CD4-positive, alpha-beta memory T cell (primary cell): ENCODE measurements around the gene CLPSL1. TPM values are rescaled to one million over a fixed set of nuclear protein-coding genes. Genes with fewer than 3 reads are reported as not detected.

Source experiments
- CTCF ChIA-PET: fragments of 350-600 bp; sonication (Branson Sonifier 250); formaldehyde crosslinking; loops from one replicate; lab custom pipeline; 2021; ENCODE audit warnings: inconsistent platforms; ENCODE audit not compliant: partially characterized antibody; lab: Charles Lee
- POLR2A ChIA-PET: fragments of 350-600 bp; sonication (Branson Sonifier 250); formaldehyde crosslinking; loops from one replicate; lab custom pipeline; 2021; ENCODE audit not compliant: partially characterized antibody; lab: Charles Lee
- DNase-seq, 5 donors: peaks; one replicate each; pipeline versions ENCODE4 v3.0.0 to v3.0.0-alpha.2; 2020 to 2022; ENCODE audit warnings: mixed read lengths in 1 of 5
- H3K27ac ChIP-seq: one replicate; pipeline ENCODE4 v1.7.0; 2013; ENCODE audit warnings: low read depth, low read length
- H3K27me3 ChIP-seq: 2 replicates; pipeline ENCODE4 v1.7.0; 2013; ENCODE audit warnings: mild to moderate bottlenecking, low read length, moderate library complexity; ENCODE audit not compliant: insufficient read depth
- H3K36me3 ChIP-seq: 2 replicates; pipeline ENCODE4 v1.7.0; 2013; ENCODE audit warnings: mild to moderate bottlenecking, low read length, moderate library complexity; ENCODE audit not compliant: insufficient read depth
- H3K4me1 ChIP-seq: 2 replicates; pipeline ENCODE4 v1.7.0; 2013; ENCODE audit warnings: mild to moderate bottlenecking, low read length, moderate library complexity; ENCODE audit not compliant: insufficient read depth
- H3K4me3 ChIP-seq, 2 donors: one replicate each; pipeline ENCODE4 v1.7.0; 2013; ENCODE audit warnings: low read length in 2 of 2, mild to moderate bottlenecking in 1 of 2
- H3K9me3 ChIP-seq, 2 donors: one replicate each; pipeline ENCODE4 v1.7.0; 2013; ENCODE audit warnings: low read length in 2 of 2, control low read depth in 1 of 2; ENCODE audit not compliant: control insufficient read depth in 1 of 2
- H3K27ac Mint-ChIP-seq, 7 donors: one replicate each; pipeline ENCODE4 v1.8.0; 2020 to 2021; ENCODE audit warnings: mixed read lengths in 7 of 7, mild to moderate bottlenecking in 6 of 7, inconsistent platforms in 3 of 7, moderate library complexity in 3 of 7
- H3K27me3 Mint-ChIP-seq, 2 donors: one replicate each; pipeline ENCODE4 v1.8.0; 2020 to 2021; ENCODE audit warnings: mixed read lengths in 2 of 2
- H3K36me3 Mint-ChIP-seq, 2 donors: one replicate each; pipeline ENCODE4 v1.8.0; 2020 to 2021; ENCODE audit warnings: mixed read lengths in 2 of 2, inconsistent platforms in 1 of 2, mild to moderate bottlenecking in 1 of 2
- H3K4me1 Mint-ChIP-seq, 4 donors: one replicate each; pipeline ENCODE4 v1.8.0; 2020 to 2021; ENCODE audit warnings: mixed read lengths in 4 of 4, mild to moderate bottlenecking in 1 of 4
- H3K4me3 Mint-ChIP-seq, 8 donors: one replicate each; pipeline ENCODE4 v1.8.0; 2020 to 2021; ENCODE audit warnings: mixed read lengths in 8 of 8, mild to moderate bottlenecking in 7 of 8, moderate library complexity in 6 of 8, inconsistent platforms in 3 of 8
- H3K9me3 Mint-ChIP-seq, 8 donors: one replicate each; pipeline ENCODE4 v1.8.0; 2020 to 2021; ENCODE audit warnings: mixed read lengths in 8 of 8, mild to moderate bottlenecking in 5 of 8, inconsistent platforms in 3 of 8, moderate library complexity in 1 of 8
- intact Hi-C: fragments of 100-400 bp; cut with micrococcal nuclease; formaldehyde crosslinking; loops from one replicate; pipeline ENCODE4 v1.15.1; 2023
- polyA plus RNA-seq, 2 donors: library from polyadenylated mRNA; unstranded; fragments of 300-500 nt; fragmentation: Illumina TruSeq; gene quantifications; one replicate each; pipeline ENCODE4 v1.2.3, GENCODE V29; 2021
- total RNA-seq, 2 experiments: library from RNA; stranded (reverse); gene quantifications; one replicate each; pipeline ENCODE4 v1.2.3, GENCODE V29; 2021

CLPSL1 gene
- total and polyA plus RNA-seq, 4 experiments from 2014 or later, result not detected

DNA sequence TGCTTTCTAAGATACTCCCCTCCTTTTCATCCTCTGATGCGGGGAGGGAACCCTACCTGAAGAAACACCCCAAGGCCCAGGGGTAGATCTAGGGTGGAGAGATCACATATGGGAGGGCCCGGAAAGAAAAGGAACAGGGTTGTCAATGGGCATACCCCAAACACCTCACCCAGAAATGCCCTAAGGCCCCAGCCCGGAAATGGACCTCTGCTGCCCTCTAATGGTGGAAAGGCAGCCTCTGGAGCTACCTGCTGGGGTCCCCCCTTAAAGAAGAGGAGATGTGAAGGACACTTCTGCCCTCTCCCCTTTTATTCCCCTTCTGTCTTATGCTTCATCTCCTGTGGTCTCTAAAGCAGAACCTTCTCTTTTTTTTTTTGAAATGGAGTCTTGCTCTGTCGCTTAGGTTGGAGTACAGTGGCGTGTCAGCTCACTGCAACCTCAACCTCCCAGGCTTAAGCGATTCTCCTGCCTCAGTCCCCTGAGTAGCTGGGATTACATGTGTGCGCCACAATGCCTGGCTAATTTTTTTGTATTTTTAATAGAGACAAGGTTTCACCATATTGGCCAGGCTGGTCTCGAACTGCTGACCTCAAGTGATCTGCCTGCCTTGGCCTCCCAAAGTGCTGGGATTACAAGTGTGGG, 44.4 kb upstream of the CLPSL1 start:
- H3K27ac Mint-ChIP-seq, result peak overlapping the region; percentile 57 to 92 (median 79)
- ChIA-PET CTCF (interaction anchor here (0.6 to 17.0 kb wide), 52 partner anchors 10 to 816 kb away, joined by 3 to 360 read pairs (median 6); partner anchors contain the start of gene FKBP5), POLR2A (interaction anchor here (0.7 to 3.4 kb wide), 15 partner anchors 9 to 415 kb away, joined by 3 to 35 read pairs (median 6); partner anchors contain the start of gene FANCE)
- H3K9me3 ChIP-seq, result no peaks in the 10 kb centered on the region
- H3K4me3 Mint-ChIP-seq, result peak overlapping the region in 6 of 8 donors; percentile 39 to 73 (median 61)
- DNase-seq, result peak; percentile 79 to 86 (median 81)
- no peaks in the 10 kb centered on the region for H3K27me3 Mint-ChIP-seq
- H3K4me1 Mint-ChIP-seq, result peaks cover 30 to 58% (median 47%) of the 10 kb centered on the region in 4 donors
- H3K27me3 ChIP-seq, result no peaks in the 10 kb centered on the region
- intact Hi-C loops, result loop anchor here (1.0 to 5.0 kb wide), 6 partner anchors 20 to 440 kb away; partner anchors contain the start of genes DEF6, FANCE and PPARD
- peaks cover 0 to under 1% of the 10 kb centered on the region in 2 donors for H3K36me3 Mint-ChIP-seq
- no peak overlapping the region for H3K4me3 ChIP-seq
- H3K36me3 ChIP-seq, result no peaks in the 10 kb centered on the region
- H3K27ac ChIP-seq, result no peak overlapping the region
- no peaks in the 10 kb centered on the region for H3K9me3 Mint-ChIP-seq
- peaks cover 55% of the 10 kb centered on the region for H3K4me1 ChIP-seq

DNA sequence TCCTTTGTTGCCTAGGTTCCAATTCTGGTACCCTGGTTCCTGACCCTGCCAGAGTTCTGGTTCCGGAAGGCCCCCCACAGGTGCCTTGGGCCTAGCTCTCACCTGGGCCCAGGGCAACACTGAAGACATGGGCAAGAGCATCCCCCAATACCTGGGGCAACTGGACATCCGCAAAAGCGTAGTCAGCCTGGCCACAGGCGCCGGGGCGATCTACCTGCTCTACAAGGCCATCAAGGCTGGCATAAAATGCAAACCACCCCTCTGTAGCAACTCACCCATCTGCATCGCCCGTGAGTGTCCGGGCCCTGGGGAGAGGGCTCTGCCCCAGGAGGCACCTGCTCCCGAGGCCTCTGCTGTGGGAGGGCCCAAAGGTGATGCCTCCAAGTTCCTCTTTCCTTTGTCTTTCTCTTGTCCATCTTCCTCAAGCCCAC, 43.8 kb upstream of the CLPSL1 start, which contains the start of gene ARMC12:
TSS of gene ARMC12 (plus strand) at position 51 of the 431 bp plus-strand sequence. CDS start at position 128, 77 bp downstream.
- Histone ChIP-seq H3K4me3 (no peak within 1 kb of the TSS), H3K36me3 (no peaks in the 10 kb centered on the region), H3K9me3 (no peaks in the 10 kb centered on the region), H3K27me3 (no peaks in the 10 kb centered on the region), H3K27ac (no peak within 1 kb of the TSS), H3K4me1 (peaks cover 54% of the 10 kb centered on the region)
- H3K4me1 Mint-ChIP-seq, result peaks cover 30 to 58% (median 44%) of the 10 kb centered on the region in 4 donors
- DNase-seq, result no peak
- peak within 1 kb of the TSS in 6 of 8 donors; percentile 60 to 81 (median 68) for H3K4me3 Mint-ChIP-seq
- intact Hi-C loops, result loop anchor here (1.0 to 5.0 kb wide), 7 partner anchors 21 to 440 kb away; partner anchors contain the start of genes DEF6, FANCE and PPARD
- ChIA-PET POLR2A (interaction anchor here (0.8 to 3.4 kb wide), 16 partner anchors 10 to 285 kb away, joined by 3 to 35 read pairs (median 6); partner anchors contain the start of gene FANCE), CTCF (interaction anchor here (0.6 to 17.0 kb wide), 52 partner anchors 11 to 815 kb away, joined by 3 to 360 read pairs (median 6); partner anchors contain the start of genes FKBP5, PPARD and RPL10A)
- H3K27ac Mint-ChIP-seq, result peak within 1 kb of the TSS; percentile 79 to 94 (median 89)
- H3K36me3 Mint-ChIP-seq, result no peaks in the 10 kb centered on the region
- no peaks in the 10 kb centered on the region for H3K27me3 Mint-ChIP-seq
- H3K9me3 Mint-ChIP-seq, result no peaks in the 10 kb centered on the region

DNA sequence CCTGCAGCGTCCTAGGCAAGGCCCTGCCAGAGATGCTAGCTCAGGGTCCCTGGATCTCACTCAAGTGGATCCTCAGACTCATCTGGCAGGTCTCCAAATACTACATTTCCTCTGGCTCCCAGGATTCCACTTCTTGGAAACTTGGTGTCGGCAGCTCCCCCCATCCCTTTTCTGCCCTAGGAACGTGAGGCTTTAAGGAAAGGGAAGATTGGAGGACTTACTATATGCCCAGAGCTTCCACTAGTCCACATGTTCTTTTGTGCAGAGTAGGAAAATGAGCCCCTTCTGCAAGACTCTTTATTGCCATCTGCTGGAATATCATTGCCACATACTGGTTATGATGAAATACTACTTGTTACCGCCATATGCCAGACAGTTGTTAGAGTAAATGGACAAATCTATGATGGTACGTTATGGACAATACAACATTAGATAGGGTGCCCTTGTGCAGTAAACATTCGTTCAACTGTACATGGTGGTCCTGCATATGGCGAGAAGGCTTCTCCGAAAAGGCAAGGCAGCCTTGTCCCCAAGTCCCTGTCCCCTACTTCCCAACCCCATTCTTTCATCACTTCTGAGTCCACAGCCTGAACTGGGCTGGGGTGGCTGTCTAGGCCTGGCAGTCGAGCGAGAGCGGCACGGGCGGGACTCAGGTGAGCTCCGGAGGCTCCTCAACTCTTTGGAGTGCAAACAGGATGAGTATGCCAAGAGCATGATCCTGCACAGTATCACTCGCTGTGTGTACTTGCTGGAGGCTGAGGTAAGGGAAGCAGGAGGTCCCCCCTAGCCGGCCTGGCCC, 43.2 kb upstream of the CLPSL1 start:
- no peaks in the 10 kb centered on the region for H3K9me3 ChIP-seq
- intact Hi-C loops, result loop anchor here (1.0 to 5.0 kb wide), 4 partner anchors 215 to 441 kb away; partner anchors contain the start of genes DEF6, FANCE and PPARD
- POLR2A ChIA-PET, result interaction anchor here (0.8 to 3.4 kb wide), 12 partner anchors 10 to 214 kb away, joined by 3 to 35 read pairs (median 8); no protein-coding TSS in a partner anchor
- DNase-seq, result peak in 4 of 5 donors; percentile 72 to 76 (median 74)
- Mint-ChIP-seq H3K9me3 (no peaks in the 10 kb centered on the region), H3K27ac (peak overlapping the region; percentile 74 to 94 (median 89)), H3K4me3 (peak overlapping the region in 6 of 8 donors; percentile 44 to 81 (median 61)), H3K4me1 (peaks cover 26 to 52% (median 38%) of the 10 kb centered on the region in 4 donors), H3K27me3 (no peaks in the 10 kb centered on the region), H3K36me3 (no peaks in the 10 kb centered on the region)
- CTCF ChIA-PET, result interaction anchor here (0.7 to 17.0 kb wide), 43 partner anchors 12 to 444 kb away, joined by 3 to 360 read pairs (median 8); partner anchors contain the start of genes FKBP5, PPARD and RPL10A
- H3K36me3 ChIP-seq, result no peaks in the 10 kb centered on the region
- no peaks in the 10 kb centered on the region for H3K27me3 ChIP-seq
- peaks cover 48% of the 10 kb centered on the region for H3K4me1 ChIP-seq
- no peak overlapping the region for H3K4me3 ChIP-seq
- no peak overlapping the region for H3K27ac ChIP-seq

DNA sequence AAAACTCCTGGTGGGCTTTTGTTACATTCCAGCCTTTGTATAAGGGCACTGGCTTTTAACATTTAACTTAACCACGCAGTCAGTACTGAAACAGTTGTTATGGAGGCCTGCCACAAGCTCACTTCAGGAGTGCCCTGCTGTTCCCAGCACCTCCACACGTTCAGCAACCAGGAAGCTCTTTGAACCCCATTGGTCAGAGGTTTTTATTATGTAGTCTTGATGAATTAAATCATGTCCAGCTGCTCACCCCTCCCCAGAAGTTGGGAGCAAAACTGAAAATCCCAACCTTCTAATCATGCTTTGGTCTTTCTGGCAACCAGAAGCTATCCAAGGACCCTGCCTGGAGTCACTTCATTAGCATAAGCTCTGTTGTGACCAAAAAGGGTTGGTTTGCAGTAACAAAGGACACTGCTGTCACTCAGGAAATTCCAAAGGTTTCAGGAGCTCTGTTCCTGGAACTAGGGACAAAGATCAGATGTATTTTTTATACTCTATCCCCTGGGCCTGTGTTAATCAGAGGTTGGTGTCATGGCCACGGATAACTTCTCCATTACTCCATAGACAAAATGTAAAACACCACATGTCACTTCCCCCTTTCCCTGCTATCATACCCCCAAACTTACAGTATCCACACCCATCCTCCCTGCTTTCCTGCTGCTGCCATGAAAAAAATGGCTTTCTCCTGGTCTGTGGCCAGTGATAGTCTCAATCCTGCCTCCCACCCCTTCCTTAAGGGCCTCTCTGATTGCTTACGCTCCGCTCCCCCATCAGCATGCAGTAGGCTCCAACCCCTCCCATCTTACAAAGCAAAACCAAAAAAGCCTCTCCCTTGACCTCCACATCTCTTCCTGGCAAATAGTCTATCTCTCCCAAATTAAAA, 40.9 kb upstream of the CLPSL1 start:
- no peak overlapping the region for H3K27ac ChIP-seq
- no peaks in the 10 kb centered on the region for H3K9me3 ChIP-seq
- POLR2A ChIA-PET, result interaction anchor here (0.6 kb wide), 1 partner anchor 73 kb away, joined by 3 read pairs; no protein-coding TSS in a partner anchor
- intact Hi-C loops, result loop anchor here (5.0 kb wide), 1 partner anchor 288 kb away; the partner anchor contains the start of gene FANCE
- Mint-ChIP-seq H3K27me3 (no peaks in the 10 kb centered on the region), H3K4me3 (no peak overlapping the region), H3K9me3 (no peaks in the 10 kb centered on the region), H3K27ac (peak overlapping the region in 1 of 7 donors; percentile 40), H3K4me1 (peaks cover 17 to 33% (median 24%) of the 10 kb centered on the region in 4 donors), H3K36me3 (no peaks in the 10 kb centered on the region)
- H3K36me3 ChIP-seq, result no peaks in the 10 kb centered on the region
- CTCF ChIA-PET, result interaction anchor here (0.7 to 17.0 kb wide), 11 partner anchors 15 to 446 kb away, joined by 3 to 360 read pairs (median 3); no protein-coding TSS in a partner anchor
- no peak for DNase-seq
- no peak overlapping the region for H3K4me3 ChIP-seq
- H3K4me1 ChIP-seq, result peaks cover 27% of the 10 kb centered on the region
- H3K27me3 ChIP-seq, result no peaks in the 10 kb centered on the region

DNA sequence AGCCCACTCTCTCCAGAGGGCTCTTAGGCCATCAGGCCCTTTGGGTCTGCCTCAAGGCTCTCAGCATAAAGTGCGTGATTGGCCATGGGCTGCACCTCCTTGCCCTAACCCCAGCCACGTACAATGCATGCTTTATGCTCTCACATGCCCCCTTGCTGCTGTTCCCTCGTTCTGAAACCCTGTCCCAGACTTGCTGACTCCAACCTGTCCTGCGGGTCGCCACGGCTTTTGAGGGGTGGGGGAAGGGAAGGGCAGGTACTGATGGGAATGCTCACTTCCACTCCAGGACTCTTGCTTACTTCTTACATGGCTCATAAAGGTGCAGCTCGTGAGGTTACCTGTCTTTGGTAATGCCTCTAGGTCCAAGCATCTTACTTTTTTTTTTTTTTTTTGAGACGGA, 38.0 kb upstream of the CLPSL1 start:
- intact Hi-C loops, result no loop called here
- peaks cover 0 to 9% (median 4%) of the 10 kb centered on the region in 8 donors for H3K9me3 Mint-ChIP-seq
- DNase-seq, result no peak
- H3K27ac Mint-ChIP-seq, result no peak overlapping the region
- H3K4me1 Mint-ChIP-seq, result peaks cover under 1 to 3% (median under 1%) of the 10 kb centered on the region in 4 donors
- no peaks in the 10 kb centered on the region for H3K27me3 Mint-ChIP-seq
- H3K36me3 Mint-ChIP-seq, result no peaks in the 10 kb centered on the region
- H3K9me3 ChIP-seq, result no peaks in the 10 kb centered on the region
- ChIA-PET POLR2A (no interaction called here), CTCF (interaction anchor here (0.6 to 17.0 kb wide), 3 partner anchors 56 to 386 kb away, joined by 3 to 360 read pairs (median 3); no protein-coding TSS in a partner anchor)
- H3K27me3 ChIP-seq, result no peaks in the 10 kb centered on the region
- no peak overlapping the region for H3K27ac ChIP-seq
- H3K36me3 ChIP-seq, result no peaks in the 10 kb centered on the region
- no peak overlapping the region for H3K4me3 Mint-ChIP-seq
- no peak overlapping the region for H3K4me3 ChIP-seq
- H3K4me1 ChIP-seq, result no peaks in the 10 kb centered on the region

DNA sequence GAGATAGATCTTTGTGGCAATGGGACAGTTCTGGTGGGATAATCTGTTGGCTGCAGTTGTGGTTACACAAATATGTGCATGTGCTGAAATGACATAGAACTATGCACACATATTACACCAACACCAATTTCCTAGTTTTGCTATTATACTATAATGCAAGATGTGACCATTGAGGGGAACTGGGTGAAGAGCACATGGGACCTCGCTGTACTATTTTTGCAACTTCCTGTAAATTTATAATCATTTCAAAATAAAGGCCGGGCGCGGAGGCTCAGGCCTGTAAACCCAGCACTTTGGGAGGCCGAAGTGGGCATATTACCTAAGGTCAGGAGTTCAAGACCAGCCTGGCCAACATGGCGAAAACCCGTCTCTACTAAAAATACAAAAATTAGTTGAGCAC, 35.3 kb upstream of the CLPSL1 start:
- ChIA-PET POLR2A (no interaction called here), CTCF (no interaction called here)
- peak overlapping the region in 1 of 7 donors; percentile 2 for H3K27ac Mint-ChIP-seq
- H3K4me3 Mint-ChIP-seq, result no peak overlapping the region
- H3K36me3 Mint-ChIP-seq, result no peaks in the 10 kb centered on the region
- Histone ChIP-seq H3K36me3 (no peaks in the 10 kb centered on the region), H3K27ac (no peak overlapping the region), H3K4me3 (no peak overlapping the region), H3K27me3 (no peaks in the 10 kb centered on the region), H3K9me3 (no peaks in the 10 kb centered on the region), H3K4me1 (no peaks in the 10 kb centered on the region)
- H3K27me3 Mint-ChIP-seq, result no peaks in the 10 kb centered on the region
- no peaks in the 10 kb centered on the region for H3K4me1 Mint-ChIP-seq
- intact Hi-C loops, result no loop called here
- H3K9me3 Mint-ChIP-seq, result peaks cover 0 to 14% (median 6%) of the 10 kb centered on the region in 8 donors
- no peak for DNase-seq
